ENCODE results near the gene PRKCD.

Gene PRKCD

DNA sequence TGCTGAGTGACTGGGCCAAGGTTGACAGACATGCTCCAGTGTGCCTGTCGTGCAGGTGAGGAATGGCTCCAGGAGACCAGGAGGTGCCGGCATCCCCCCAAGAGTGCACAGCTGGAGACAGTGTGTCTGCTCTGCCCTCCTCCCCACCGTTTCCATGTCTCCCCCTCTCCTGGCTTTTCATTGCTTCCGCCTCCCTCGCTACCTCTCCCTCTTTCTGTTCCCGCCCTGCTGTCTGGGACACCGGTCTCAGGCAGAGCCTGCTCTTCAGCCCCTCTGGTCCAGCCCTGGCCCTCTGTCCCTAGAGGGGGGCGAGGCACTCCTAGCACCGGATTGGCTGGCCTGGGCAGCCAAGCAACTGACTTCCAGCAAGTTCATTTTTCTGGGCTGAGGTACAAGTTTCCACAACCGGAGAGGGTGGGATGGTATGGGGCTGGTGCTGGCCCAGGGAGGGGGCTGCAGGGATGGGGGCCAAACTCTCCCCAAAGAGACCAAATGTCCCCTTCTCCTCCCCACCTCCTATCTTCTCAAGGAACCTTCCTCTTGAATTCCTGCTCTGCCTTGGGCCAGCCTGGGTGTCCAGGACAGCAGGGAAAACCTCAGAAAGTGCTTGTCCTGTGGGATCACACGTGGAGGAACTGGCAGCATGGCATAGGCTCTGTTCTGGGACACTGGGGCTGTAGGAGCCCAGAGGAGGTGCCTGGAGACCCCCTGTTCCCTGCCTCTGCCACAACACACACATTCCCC, 32.6 kb downstream of the PRKCD start:
- H3K4me3 ChIP-seq (ENCODE audit: low read depth, low read length) = no peak overlapping the region
- TF ChIP-seq, protein P1, sequence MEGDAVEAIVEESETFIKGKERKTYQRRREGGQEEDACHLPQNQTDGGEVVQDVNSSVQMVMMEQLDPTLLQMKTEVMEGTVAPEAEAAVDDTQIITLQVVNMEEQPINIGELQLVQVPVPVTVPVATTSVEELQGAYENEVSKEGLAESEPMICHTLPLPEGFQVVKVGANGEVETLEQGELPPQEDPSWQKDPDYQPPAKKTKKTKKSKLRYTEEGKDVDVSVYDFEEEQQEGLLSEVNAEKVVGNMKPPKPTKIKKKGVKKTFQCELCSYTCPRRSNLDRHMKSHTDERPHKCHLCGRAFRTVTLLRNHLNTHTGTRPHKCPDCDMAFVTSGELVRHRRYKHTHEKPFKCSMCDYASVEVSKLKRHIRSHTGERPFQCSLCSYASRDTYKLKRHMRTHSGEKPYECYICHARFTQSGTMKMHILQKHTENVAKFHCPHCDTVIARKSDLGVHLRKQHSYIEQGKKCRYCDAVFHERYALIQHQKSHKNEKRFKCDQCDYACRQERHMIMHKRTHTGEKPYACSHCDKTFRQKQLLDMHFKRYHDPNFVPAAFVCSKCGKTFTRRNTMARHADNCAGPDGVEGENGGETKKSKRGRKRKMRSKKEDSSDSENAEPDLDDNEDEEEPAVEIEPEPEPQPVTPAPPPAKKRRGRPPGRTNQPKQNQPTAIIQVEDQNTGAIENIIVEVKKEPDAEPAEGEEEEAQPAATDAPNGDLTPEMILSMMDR (IDR thresholded peaks at IDR 0.05; ENCODE audit: low read depth, low read length) = no peak

DNA sequence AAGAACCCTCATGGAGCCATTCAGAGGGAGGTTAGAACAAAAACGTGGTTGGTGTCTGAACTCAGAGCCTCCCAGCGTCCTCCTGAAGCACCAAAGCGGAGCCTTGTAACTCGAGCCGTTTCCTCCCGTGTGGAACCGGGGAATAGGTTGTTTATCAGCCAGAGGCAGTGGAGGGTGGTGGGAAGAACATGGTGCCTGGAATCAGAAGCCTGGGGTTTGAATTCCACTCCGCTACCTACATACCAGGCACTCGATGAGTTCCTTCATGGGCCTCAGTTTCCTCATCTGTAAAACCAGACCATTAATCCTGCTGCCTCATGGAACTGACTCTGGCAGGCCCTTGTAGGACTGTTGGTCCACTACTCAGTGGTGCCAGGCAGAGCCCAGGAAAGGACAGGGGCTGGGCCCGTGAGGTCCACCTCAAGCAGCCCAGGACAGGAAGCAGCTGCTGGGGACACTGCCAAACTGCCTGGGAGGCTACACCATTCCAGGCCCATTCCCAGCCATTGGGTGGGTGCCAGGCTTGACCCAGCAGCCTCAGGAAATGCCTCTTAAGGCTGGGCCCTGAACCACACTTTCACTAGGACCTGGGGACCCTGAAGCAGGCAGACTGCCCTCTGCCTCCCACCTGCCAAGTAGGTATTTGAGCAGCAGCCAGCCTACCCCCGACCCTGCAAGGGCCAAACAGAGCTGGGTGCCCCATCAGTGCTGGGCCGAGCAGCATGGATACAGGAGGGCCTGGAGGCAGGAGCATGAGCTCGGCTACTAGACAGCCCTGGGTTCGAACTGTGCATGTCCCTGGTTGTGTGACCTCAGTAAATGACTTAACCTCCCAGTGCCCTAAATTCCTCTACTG, 33.4 kb downstream of the PRKCD start:
- no peak overlapping the region for H3K4me3 ChIP-seq (ENCODE audit: low read depth, low read length)
- TF ChIP-seq, protein P1 (IDR thresholded peaks at IDR 0.05; ENCODE audit: low read depth, low read length) = no peak

DNA sequence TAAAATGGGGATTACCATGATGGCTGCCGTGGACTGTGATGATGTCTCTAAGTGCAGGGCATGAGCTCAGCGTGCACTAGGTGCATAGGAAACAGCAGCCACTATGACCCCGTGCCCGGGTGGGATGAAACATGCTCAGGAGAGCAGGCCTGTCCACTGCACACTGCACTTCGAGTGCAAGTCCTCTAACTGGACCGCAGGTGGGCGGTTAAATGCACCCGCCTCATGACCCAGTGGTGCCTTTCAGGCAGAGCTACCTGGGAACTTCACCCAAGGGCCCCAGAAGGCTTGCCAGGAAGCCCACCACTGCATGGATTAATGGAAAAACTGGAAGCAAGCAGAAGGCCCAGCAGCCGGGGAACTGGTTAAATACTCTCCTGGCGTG, 34.0 kb downstream of the PRKCD start:
- no peak overlapping the region for H3K4me3 ChIP-seq (ENCODE audit: low read depth, low read length)
- TF ChIP-seq, protein P1 (IDR thresholded peaks at IDR 0.05; ENCODE audit: low read depth, low read length) = no peak

DNA sequence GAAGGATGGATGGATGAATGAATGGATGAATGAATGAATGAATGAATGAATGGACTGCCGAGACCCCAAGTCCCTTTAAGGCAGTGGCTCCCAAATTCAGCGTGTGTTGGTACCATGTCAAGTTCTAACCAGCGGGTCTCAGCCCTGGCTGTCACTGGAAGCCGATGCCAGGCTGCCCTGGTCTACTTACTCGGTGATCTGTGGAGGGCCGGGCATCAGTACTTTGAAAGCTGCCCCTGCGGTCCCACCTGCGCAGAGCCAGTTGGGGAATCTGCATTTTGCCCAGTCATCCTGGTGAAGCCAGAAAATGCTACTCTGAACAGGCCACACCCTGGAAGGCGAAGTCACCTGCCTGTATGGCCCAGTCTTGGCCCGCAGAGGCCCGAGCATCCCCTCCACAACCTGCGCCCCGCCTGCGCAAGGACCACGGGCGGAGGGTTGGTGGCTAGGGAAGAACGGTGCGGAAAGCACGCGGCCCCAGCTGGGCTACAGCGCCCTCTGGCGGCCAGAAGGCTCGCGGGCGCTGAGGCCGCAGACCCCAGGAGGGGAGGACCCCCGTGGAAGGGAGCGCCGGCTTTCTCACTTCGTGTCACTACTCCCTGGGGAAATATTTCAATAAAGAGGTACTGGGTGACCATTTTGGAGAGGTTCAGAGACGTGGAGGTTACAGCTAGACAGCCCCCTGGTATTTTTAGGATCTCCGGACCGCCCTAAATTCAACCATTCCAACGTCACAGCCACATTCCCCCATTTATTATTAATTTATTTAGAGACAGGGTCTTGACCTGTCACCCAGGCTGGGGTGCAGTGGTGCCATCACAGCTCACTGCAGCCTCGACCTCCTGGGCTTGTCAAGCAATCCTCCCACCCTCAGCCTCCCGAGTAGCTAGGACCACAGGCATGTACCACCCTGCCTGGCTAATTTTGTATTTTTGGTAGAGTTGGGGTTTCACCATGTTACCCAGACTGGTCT, 34.9 kb downstream of the PRKCD start:
- no peak overlapping the region for H3K4me3 ChIP-seq (ENCODE audit: low read depth, low read length)

DNA sequence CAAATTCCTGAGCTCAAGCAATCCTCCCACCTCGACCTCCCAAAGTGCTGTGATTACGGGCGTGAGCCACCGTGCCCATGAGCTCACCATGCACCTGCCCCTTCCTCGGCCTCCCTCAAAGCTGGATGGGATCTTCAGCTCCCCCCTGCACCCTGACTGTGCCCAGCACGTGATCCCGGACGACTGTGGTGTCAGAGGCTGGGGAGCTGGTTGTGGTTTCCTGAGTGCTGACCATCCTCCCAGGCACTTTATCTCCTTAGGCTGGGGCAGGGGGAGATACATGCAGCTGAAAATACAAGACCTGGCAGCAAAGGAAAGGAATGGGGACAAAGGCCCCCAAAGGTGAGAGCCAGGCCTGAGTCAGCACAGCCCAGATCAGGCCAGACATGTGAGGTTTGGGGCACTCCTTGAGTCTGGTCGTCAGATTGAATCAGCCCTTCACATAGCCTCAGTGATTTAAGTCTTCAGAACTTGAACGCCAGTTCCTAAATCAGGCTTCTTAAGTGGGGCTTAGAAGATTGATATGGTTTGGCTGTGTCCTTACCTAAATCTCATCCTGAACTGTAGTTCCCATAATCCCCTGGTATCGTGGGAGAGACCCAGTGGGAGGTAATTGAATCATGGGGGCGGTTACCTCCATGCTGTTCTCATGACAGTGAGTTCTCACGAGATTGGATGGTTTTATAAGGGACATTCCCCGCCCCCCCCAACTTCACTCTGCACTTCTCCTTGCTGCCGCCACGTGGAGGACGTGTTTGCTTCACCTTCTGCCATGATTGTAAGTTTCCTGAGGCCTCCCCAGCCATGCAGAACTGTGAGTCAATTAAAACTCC, 35.8 kb downstream of the PRKCD start:
- TF ChIP-seq, protein P1 (IDR thresholded peaks at IDR 0.05; ENCODE audit: low read depth, low read length) = no peak
- no peak overlapping the region for H3K4me3 ChIP-seq (ENCODE audit: low read depth, low read length)

More for the DNA sequence above, 34.9 kb downstream of the PRKCD start:
- TF ChIP-seq, protein P1 (IDR thresholded peaks at IDR 0.05; ENCODE audit: low read depth, low read length) = peak; percentile 96

DNA sequence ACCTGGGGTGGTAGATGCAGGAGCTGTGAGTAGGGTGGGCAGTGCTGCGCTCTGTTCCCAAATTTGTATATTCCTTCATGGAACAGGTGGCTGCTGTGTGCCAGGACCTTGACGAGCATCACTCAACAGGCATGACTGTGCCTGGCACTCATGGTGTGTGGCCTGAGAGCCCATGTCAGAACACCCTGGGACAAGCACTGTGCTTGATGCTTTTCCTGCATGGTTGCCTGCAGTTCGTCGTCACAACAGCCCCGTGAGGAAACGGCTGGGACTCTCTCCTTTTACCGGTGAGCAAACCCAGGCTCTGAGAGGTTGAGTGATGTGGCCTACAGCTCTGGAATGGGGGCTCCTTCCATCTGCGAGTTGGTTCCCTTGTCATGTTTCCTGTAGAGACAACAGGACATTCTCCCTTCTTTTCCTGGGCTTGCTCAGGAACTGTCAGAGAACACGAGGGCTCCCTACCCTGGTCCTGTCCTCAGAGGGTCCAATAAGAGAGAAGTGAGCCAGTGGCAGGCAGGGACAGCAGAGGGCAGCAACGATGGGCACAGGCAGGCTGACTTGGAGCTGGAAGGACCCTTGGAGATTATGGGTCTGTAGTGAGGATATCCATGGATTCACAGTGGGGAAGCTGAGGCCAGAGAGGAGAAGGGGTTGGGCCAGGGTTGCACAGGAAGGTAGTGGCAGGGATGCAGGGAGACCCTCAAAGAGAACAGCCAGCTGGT, 37.4 kb downstream of the PRKCD start:
- TF ChIP-seq, protein P1 (IDR thresholded peaks at IDR 0.05; ENCODE audit: low read depth, low read length) = no peak
- no peak overlapping the region for H3K4me3 ChIP-seq (ENCODE audit: low read depth, low read length)

All from WI38 (cell line).